ENCODE results near the gene SYNGR3. TPM values are rescaled to one million over a fixed set of nuclear protein-coding genes. Genes with fewer than 3 reads are reported as not detected.

The SYNGR3 gene
- total and polyA plus RNA-seq, 2 of the 13 experiments (the other 11 are each of a cell fraction or from before 2014, with no cell fraction given) = 0.97 to 5.7 TPM

GRCh38 chr16:2039274-2040031, 49.7 kb downstream of the SYNGR3 start (continued):
- TF ChIP-seq ZKSCAN8 (CRISPR knock-in tag; IDR thresholded peaks at IDR 0.05; ENCODE audit: borderline replicate concordance) (peak; percentile 75; the same call in 1 of the 2 replicates), ZFY (CRISPR knock-in tag; IDR thresholded peaks at IDR 0.05) (peak; percentile 38; the same call in 1 of the 2 replicates), HIC2 (CRISPR knock-in tag; IDR thresholded peaks at IDR 0.05; ENCODE audit: low read depth) (peak; percentile 99), ZNF724P (CRISPR knock-in tag; IDR thresholded peaks at IDR 0.05; ENCODE audit: borderline replicate concordance) (no peak), CENPT (CRISPR knock-in tag; IDR thresholded peaks at IDR 0.05; ENCODE audit: low read depth) (no peak; the same call in 1 of the 2 replicates), MTF2 (CRISPR knock-in tag; IDR thresholded peaks at IDR 0.05; ENCODE audit: borderline replicate concordance) (no peak), PREB (CRISPR knock-in tag; IDR thresholded peaks at IDR 0.05) (no peak), SSRP1 (CRISPR knock-in tag; IDR thresholded peaks at IDR 0.05) (no peak), POLR2AphosphoS5 (IDR thresholded peaks at IDR 0.05; ENCODE audit: low read depth, low read length) (no peak; the same call in 1 of the 2 replicates), ZNF251 (CRISPR knock-in tag; IDR thresholded peaks at IDR 0.05) (no peak), HOXD1 (CRISPR knock-in tag; IDR thresholded peaks at IDR 0.05) (peak; percentile 57; the same call in 1 of the 2 replicates), KLF9 (CRISPR knock-in tag; IDR thresholded peaks at IDR 0.05; ENCODE audit: low read depth) (peak; percentile 62; the same call in 1 of the 2 replicates), U2AF1 (optimal IDR thresholded peaks at IDR 0.05; ENCODE audit: low read depth, low read length) (no peak), NCOR1 (IDR thresholded peaks at IDR 0.05; ENCODE audit: borderline replicate concordance, low read length) (peak; percentile 49; the same call in 1 of the 2 replicates), RXRA (CRISPR knock-in tag; IDR thresholded peaks at IDR 0.05) (peak; percentile 95), ZNF567 (CRISPR knock-in tag; IDR thresholded peaks at IDR 0.05; ENCODE audit: borderline replicate concordance) (no peak), TGIF2 (CRISPR knock-in tag; IDR thresholded peaks at IDR 0.05) (peak; percentile 21), ZNF230 (CRISPR knock-in tag; IDR thresholded peaks at IDR 0.05) (peak; percentile 69; the same call in 1 of the 2 replicates), EED (CRISPR knock-in tag; IDR thresholded peaks at IDR 0.05) (0 out of 2 replicates have a peak, but pooled peaks have one; percentile 18), ZNF747 (CRISPR knock-in tag; IDR thresholded peaks at IDR 0.05; ENCODE audit: borderline replicate concordance) (peak; percentile 93), POLR2A (IDR thresholded peaks at IDR 0.05; ENCODE audit: insufficient read depth in 1 of 2, low read depth in 2 of 2, low read length in 2 of 2) (peak in 1 of 2 experiments; percentile 52; a peak in 3 of 4 replicates), DPF2 (CRISPR knock-in tag; IDR thresholded peaks at IDR 0.05; ENCODE audit: borderline replicate concordance, low read depth) (peak; percentile 56), SYNCRIP (IDR thresholded peaks at IDR 0.05; ENCODE audit: insufficient read depth, low read depth, low read length) (no peak), TBL1XR1 (IDR thresholded peaks at IDR 0.05; ENCODE audit: borderline replicate concordance, low read length, partially characterized antibody) (no peak), ZNF598 (CRISPR knock-in tag; IDR thresholded peaks at IDR 0.05; ENCODE audit: borderline replicate concordance) (0 out of 2 replicates have a peak, but pooled peaks have one; percentile 13)
- TF ChIP-seq, protein P1, sequence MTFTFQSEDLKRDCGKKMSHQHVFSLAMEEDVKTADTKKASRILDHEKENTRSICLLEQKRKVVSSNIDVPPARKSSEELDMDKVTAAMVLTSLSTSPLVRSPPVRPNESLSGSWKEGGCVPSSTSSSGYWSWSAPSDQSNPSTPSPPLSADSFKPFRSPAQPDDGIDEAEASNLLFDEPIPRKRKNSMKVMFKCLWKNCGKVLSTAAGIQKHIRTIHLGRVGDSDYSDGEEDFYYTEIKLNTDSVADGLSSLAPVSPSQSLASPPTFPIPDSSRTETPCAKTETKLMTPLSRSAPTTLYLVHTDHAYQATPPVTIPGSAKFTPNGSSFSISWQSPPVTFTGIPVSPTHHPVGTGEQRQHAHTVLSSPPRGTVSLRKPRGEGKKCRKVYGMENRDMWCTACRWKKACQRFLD (CRISPR knock-in tag; IDR thresholded peaks at IDR 0.05; ENCODE audit: borderline replicate concordance) = no peak
- TF ChIP-seq, protein P2, sequence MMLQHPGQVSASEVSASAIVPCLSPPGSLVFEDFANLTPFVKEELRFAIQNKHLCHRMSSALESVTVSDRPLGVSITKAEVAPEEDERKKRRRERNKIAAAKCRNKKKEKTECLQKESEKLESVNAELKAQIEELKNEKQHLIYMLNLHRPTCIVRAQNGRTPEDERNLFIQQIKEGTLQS (CRISPR knock-in tag; IDR thresholded peaks at IDR 0.05) = no peak

All from HepG2 (cell line).